CD4-positive, alpha-beta T cell treated with Interleukin-15 for 4 hours (primary cell): ENCODE data around the gene GTF2F1.
"Not testable (repeated sequence)": the region's sequence is repeated elsewhere in the genome, so short reads cannot be mapped to it uniquely, and the experiment has no call there.

Experiments used
- DNase-seq: peaks from one replicate; pipeline ENCODE4 v3.0.0-alpha.2; 2020; ENCODE audit warnings: low spot score

Gene GTF2F1

GRCh38 chr19:6355321-6356040 lies 37.5 kb downstream of the GTF2F1 start:
- not testable (repeated sequence) for DNase-seq

- no peak for DNase-seq
Measured at GRCh38 chr19:6354098-6354674, 38.8 kb downstream of the GTF2F1 start.

DNA sequence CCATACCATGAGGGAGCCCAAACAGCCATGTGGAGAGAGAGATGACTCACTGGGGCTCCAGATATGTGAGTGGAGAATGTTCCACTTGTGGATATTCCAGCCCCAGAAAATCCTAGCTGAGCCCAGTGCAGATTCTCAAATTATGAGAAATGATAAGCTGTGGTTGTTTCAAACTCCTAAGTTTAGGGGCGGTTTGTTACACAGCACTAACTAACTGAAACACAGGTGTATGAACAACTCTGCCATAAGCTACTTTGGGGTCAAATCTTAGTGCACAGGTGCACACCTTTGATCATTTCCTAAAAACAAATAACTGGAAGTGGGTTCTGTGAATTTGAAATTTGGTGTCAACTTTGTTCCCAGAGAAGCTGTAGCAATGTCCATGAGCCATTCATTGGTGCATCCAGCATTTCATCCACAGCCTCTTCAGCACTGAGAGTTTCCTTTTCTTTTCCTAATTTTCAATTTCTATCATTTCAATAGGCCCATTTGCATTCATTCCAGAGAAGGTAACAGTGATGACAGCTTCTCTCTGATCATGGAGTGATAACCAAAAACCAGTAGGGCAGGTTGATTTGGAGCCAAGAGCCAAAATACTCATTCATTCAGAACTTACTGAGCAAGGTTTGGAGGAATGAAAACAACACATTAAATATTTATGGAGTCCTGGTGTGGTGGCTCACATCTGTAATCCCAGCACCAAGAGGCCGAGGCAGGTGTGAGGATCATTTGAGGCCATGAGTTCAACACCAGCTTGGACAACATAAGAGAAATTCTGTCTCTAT lies 40.4 kb downstream of the GTF2F1 start:
- no peak for DNase-seq

GRCh38 chr19:6350688-6351087 lies 42.3 kb downstream of the GTF2F1 start:
- DNase-seq: no peak

DNA sequence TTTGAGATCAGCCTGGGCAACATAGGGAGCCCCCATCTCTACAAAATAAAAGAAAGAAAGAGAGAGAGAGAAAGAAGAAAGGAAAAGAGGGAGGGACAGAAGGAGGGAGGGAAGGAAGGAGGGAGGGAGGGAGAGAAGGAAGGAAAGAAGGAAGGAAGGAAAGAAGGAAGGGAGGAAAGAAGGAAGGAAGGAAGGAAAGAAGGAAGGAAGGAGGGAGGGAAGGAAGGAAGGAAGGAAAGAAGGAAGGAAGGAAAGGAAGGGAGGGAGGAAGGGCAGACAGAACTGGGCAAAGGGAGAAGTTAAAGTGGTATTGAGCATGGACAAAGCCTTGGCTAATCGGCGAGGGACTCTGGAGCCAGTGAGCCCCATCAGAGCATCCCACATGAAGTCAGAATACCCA lies 43.7 kb downstream of the GTF2F1 start:
- not testable (repeated sequence) for DNase-seq

DNA sequence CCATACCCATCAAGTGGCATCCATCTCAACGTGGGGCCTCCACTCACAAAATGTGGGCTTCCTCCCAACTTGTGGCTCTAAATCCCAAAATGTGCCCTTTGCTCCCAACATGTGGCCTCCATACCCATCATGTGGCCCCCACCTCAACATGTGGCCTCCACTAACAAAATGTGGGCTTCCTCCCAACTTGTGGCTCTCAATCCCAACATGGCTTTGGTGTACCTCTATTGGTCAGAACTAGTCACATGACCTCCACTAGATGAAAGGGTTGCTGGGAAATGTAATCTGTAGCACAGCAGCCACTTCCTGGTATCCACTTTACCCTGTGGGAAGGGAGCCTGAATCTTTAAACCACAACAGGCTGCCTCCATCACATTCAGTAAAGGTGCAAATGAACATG lies 49.5 kb downstream of the GTF2F1 start:
- DNase-seq: no peak

DNA sequence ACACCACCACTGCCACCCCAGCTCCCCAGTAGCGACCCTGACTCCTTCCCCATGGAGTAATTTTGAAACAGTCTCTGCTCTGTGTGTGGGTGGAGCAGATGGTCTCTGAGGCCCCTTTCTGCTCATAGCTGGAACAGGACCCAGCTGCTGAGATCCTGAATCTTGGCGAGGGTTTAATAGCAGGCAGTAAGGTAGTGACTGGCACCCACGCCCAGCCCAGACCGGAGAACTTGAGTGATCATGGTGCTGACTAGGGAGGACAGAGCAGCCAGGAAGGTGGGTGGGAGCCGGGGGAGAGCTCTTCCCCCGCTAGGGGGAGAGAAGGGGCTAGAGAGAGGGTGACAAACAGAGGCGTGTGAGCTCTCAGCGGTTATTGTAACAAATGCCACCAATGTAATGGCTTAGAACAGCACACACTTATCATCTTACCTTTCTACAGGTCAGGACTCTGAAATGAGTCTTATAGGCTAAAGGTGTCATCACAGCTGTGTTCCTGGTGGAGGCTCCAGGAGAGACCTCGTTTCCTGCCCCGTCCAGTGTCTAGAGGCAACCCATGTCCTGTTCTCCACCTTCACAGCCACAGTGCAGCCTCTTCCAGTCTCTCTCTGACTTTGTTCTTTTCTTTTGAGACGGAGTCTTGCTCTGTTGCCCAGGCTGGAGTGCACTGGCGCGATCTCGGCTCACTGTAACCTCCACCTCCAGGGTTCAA lies 52.3 kb downstream of the GTF2F1 start:
- DNase-seq: no peak

- no peak for DNase-seq
Measured at GRCh38 chr19:6334490-6335285, 58.3 kb downstream of the GTF2F1 start.

- no peak for DNase-seq
Measured at GRCh38 chr19:6333439-6333838, 59.5 kb downstream of the GTF2F1 start, which contains the start of gene ACER1. Gene ACER1 (minus strand): TSS chr19:6333612. CDS start chr19:6333551, 61 bp downstream.
